ENCODE results near the gene TAS1R1. TPM values are rescaled to one million over a fixed set of nuclear protein-coding genes. Genes with fewer than 3 reads are reported as not detected.

Gene TAS1R1
- polyA plus RNA-seq, 2 of the 4 experiments (the other 2 are of a cell fraction) = not detected

DNA sequence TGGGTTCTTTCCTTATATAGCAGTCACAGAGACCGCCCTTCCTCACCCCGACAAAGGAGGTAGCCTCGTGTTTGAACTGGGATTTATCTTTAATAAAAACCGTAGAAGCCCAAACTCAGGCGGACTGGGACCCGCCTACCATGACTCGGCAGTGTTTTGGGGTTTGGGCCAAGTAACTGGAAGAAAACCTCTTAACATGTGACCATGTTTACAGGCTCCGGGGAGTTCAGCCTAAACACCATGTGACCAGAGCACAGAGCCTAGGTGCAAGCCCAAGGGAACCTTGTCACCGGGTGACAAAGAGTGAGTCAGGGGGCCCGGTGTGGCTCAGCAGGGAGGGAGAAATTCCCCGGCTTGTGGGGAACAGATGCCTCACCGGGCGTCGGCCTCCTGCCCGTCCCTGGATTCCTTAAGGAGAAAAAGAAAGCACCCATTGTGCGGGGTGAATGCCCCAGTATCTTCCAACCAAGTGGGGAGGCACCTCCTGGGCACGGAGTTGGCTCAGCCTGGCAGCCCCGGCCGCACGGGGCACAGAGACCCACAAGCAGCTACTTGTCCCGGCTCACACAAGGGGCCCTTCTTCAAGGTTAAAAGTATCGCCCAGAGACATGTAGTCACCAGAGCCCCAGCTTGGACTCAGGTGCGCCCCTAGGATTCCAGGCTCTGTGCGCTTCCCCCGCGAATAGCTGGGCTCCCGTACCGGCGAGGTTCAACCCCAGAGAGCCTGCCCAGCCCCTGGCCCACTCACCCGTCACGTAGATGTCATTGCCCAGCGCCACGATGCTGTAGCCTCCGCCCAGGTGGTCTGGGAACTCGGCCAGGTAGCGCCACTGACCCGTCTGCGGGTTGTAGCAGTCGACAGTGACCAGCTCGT lies 46.2 kb downstream of the TAS1R1 start:
- Histone ChIP-seq H3K9me3 (no peaks in the 10 kb centered on the region), H3K4me1 (peaks cover 13% of the 10 kb centered on the region; the same call in 2 of the 3 replicates), H3K4me3 (peak overlapping the region; percentile 72), H3K4me2 (peak overlapping the region; percentile 90), H3K27ac (peak overlapping the region; percentile 81 to 93)
- DNase-seq (ENCODE audit: low read depth in 1 of 2, low spot score in 1 of 2) (peak; percentile 77 to 82), ATAC-seq (peak; percentile 66 to 70), FAIRE-seq (no peak)
- CTCF ChIA-PET = interaction anchor here (1.0 to 2.3 kb wide), 7 partner anchors 8 to 47 kb away, joined by 3 to 6 read pairs (median 3); partner anchors contain the start of genes NOL9 and TAS1R1
- TF ChIP-seq JUN (IDR thresholded peaks at IDR 0.05) (no peak; a peak in 1 of 5 replicates), NFE2L2 (conservative IDR thresholded peaks at IDR 0.05; ENCODE audit: low read length) (peak; percentile 65; the same call in 1 of the 2 replicates), EHMT2 (IDR thresholded peaks at IDR 0.05; ENCODE audit: low read depth) (no peak), MAFK (IDR thresholded peaks at IDR 0.05; ENCODE audit: partially characterized antibody) (peak; percentile 80), FOSL2 (IDR thresholded peaks at IDR 0.05) (0 out of 2 replicates have a peak, but pooled peaks have one; percentile 18), FOSL2 (CRISPR knock-in tag; IDR thresholded peaks at IDR 0.05) (peak; percentile 73), CHD2 (IDR thresholded peaks at IDR 0.05; ENCODE audit: low read length, partially characterized antibody) (no peak), TP53 (CRISPR knock-in tag; IDR thresholded peaks at IDR 0.05) (no peak), ESRRA (IDR thresholded peaks at IDR 0.05; ENCODE audit: borderline replicate concordance, low read length) (no peak), FOXS1 (CRISPR knock-in tag; IDR thresholded peaks at IDR 0.05) (no peak), PHF8 (IDR thresholded peaks at IDR 0.05; ENCODE audit: borderline replicate concordance, low read depth) (no peak), HOXB13 (CRISPR knock-in tag; IDR thresholded peaks at IDR 0.05; ENCODE audit: low read depth) (no peak), TFCP2L1 (CRISPR knock-in tag; IDR thresholded peaks at IDR 0.05) (no peak), RAD21 (conservative IDR thresholded peaks at IDR 0.05 in 1 of 2, IDR thresholded peaks at IDR 0.05 in 1 of 2) (no peak)
- TF ChIP-seq, protein P1, sequence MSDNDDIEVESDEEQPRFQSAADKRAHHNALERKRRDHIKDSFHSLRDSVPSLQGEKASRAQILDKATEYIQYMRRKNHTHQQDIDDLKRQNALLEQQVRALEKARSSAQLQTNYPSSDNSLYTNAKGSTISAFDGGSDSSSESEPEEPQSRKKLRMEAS (IDR thresholded peaks at IDR 0.05) = peak; percentile 79
- TF ChIP-seq, protein P2, sequence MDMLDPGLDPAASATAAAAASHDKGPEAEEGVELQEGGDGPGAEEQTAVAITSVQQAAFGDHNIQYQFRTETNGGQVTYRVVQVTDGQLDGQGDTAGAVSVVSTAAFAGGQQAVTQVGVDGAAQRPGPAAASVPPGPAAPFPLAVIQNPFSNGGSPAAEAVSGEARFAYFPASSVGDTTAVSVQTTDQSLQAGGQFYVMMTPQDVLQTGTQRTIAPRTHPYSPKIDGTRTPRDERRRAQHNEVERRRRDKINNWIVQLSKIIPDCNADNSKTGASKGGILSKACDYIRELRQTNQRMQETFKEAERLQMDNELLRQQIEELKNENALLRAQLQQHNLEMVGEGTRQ (IDR thresholded peaks at IDR 0.05) = peak; percentile 95
- 6% methylated on average over 8 of the region's 40 CpGs for WGBS (ENCODE audit: missing lambda C conversion rate)
- POLR2A ChIA-PET = interaction anchor here (0.6 to 1.2 kb wide), 4 partner anchors 17 to 66 kb away, joined by 3 to 6 read pairs (median 4); partner anchors contain the start of gene ZBTB48

DNA sequence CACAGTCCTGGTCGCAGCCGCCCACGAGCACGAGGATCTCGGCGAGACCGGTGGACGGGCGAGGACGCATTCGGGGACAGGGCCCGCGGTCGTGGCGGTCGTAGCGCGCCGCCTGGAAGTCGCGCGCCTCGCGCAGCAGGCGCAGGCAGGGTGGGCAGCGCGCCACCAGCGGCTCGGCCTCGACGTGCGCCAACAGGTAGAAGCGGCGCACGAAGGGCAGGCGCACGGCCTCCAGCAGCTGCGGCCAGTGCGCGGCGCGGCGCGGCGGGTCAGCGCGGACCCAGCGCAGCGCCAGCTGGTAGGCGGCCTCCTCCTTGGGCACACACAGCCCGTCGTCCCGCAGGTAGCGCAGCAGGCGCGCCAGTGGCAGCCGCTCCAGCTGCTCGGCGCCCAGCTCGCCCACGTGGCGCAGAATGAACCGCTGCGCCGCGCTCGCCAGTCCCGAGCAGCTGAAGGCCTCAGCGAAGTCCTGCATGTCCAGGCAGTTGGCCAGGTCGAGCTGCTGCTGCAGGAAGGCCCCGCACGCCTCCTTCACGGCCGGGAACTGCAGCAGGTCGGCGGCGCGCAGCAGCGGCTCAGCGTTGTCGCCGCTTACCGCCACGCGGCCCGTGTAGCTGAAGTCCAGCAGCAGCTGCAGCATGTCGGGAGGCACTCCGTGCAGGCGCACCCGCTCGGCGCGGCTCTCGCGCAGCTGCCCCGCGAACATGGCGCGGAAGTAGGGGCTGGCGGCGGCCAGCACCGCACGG lies 47.0 kb downstream of the TAS1R1 start:
- ATAC-seq (peak; percentile 58 to 74), FAIRE-seq (no peak), DNase-seq (ENCODE audit: low read depth in 1 of 2, low spot score in 1 of 2) (no peak)
- Histone ChIP-seq H3K27ac (peak overlapping the region; percentile 81 to 93), H3K4me1 (peaks cover 13% of the 10 kb centered on the region; the same call in 2 of the 3 replicates), H3K4me2 (peak overlapping the region; percentile 90), H3K4me3 (peak overlapping the region; percentile 72), H3K9me3 (no peaks in the 10 kb centered on the region)
- TF ChIP-seq, protein P1 (IDR thresholded peaks at IDR 0.05) = peak; percentile 61; the same call in 1 of the 2 replicates
- TF ChIP-seq, protein P3, sequence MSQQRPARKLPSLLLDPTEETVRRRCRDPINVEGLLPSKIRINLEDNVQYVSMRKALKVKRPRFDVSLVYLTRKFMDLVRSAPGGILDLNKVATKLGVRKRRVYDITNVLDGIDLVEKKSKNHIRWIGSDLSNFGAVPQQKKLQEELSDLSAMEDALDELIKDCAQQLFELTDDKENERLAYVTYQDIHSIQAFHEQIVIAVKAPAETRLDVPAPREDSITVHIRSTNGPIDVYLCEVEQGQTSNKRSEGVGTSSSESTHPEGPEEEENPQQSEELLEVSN (IDR thresholded peaks at IDR 0.05; ENCODE audit: borderline replicate concordance, low read depth) = peak; percentile 40; the same call in 1 of the 2 replicates
- no peak for TF ChIP-seq SMC3 (IDR thresholded peaks at IDR 0.05)
- 0% methylated on average over 18 of the region's 103 CpGs for whole genome bisulfite sequencing (ENCODE audit: missing lambda C conversion rate)
- POLR2A ChIA-PET = interaction anchor here (0.6 to 1.2 kb wide), 2 partner anchors 22 to 67 kb away, joined by 3 to 6 read pairs; partner anchors contain the start of gene ZBTB48
- CTCF ChIA-PET = interaction anchor here (1.0 to 2.3 kb wide), 7 partner anchors 8 to 49 kb away, joined by 3 to 6 read pairs (median 3); partner anchors contain the start of genes NOL9 and TAS1R1

Measured in A549 (cell line).